Measurements from ENCODE around the gene SFT2D2.

The SFT2D2 gene

GRCh38 chr1:168245042-168245441 lies 19.2 kb downstream of the SFT2D2 start:
- no peak overlapping the region for H3K4me3 ChIP-seq (ENCODE audit: low read depth, low read length)
- DNase-seq (ENCODE audit: low read depth): no peak
- TF ChIP-seq CTCF (conservative IDR thresholded peaks at IDR 0.05; ENCODE audit: low read depth, low read length): no peak

- no peak overlapping the region for H3K4me3 ChIP-seq (ENCODE audit: low read depth, low read length)
- TF ChIP-seq CTCF (conservative IDR thresholded peaks at IDR 0.05; ENCODE audit: low read depth, low read length): no peak
Measured at GRCh38 chr1:168246506-168246905, 20.7 kb downstream of the SFT2D2 start.

GRCh38 chr1:168252204-168252733 lies 26.5 kb downstream of the SFT2D2 start:
- DNase-seq (ENCODE audit: low read depth): peak; percentile 50
- H3K4me3 ChIP-seq (ENCODE audit: low read depth, low read length): no peak overlapping the region
- no peak for TF ChIP-seq CTCF (conservative IDR thresholded peaks at IDR 0.05; ENCODE audit: low read depth, low read length)

More at GRCh38 chr1:168246506-168246905, 20.7 kb downstream of the SFT2D2 start:
- DNase-seq (ENCODE audit: low read depth): no peak

GRCh38 chr1:168256164-168256563 lies 30.4 kb downstream of the SFT2D2 start:
- TF ChIP-seq CTCF (conservative IDR thresholded peaks at IDR 0.05; ENCODE audit: low read depth, low read length): no peak
- DNase-seq (ENCODE audit: low read depth): no peak
- no peak overlapping the region for H3K4me3 ChIP-seq (ENCODE audit: low read depth, low read length)

- H3K4me3 ChIP-seq (ENCODE audit: low read depth, low read length): no peak overlapping the region
- no peak for TF ChIP-seq CTCF (conservative IDR thresholded peaks at IDR 0.05; ENCODE audit: low read depth, low read length)
- no peak for DNase-seq (ENCODE audit: low read depth)
Measured at GRCh38 chr1:168257397-168257796, 31.6 kb downstream of the SFT2D2 start.

GRCh38 chr1:168259567-168259966 lies 33.8 kb downstream of the SFT2D2 start:
- H3K4me3 ChIP-seq (ENCODE audit: low read depth, low read length): no peak overlapping the region
- no peak for DNase-seq (ENCODE audit: low read depth)
- TF ChIP-seq CTCF (conservative IDR thresholded peaks at IDR 0.05; ENCODE audit: low read depth, low read length): no peak

GRCh38 chr1:168260393-168260792 lies 34.6 kb downstream of the SFT2D2 start:
- DNase-seq (ENCODE audit: low read depth): no peak
- TF ChIP-seq CTCF (conservative IDR thresholded peaks at IDR 0.05; ENCODE audit: low read depth, low read length): no peak
- H3K4me3 ChIP-seq (ENCODE audit: low read depth, low read length): no peak overlapping the region

Data from choroid plexus epithelial cell (primary cell).